HTR-8/SVneo (cell line): Measurements from ENCODE around the gene CDCP2.
A peak's percentile ranks its signal among the peaks of the same experiment; 100 is the strongest.
"Not testable (repeated sequence)": the region's sequence is repeated elsewhere in the genome, so short reads cannot be mapped to it uniquely, and the experiment has no call there.

Experiments
- DNase-seq: peaks from one replicate; pipeline ENCODE4 v3.0.0; 2011; ENCODE audit warnings: low spot score, mixed read lengths; ENCODE audit not compliant: insufficient read length
- FAIRE-seq: peaks from 2 replicates; lab custom pipeline; 2011; peaks lifted over from hg19 to GRCh38; lab: Jason Lieb, UNC

Gene CDCP2

GRCh38 chr1:54120698-54121481 is 31.9 kb downstream of the CDCP2 start:
- FAIRE-seq (no peak), DNase-seq (no peak)

GRCh38 chr1:54120018-54120697 is 32.6 kb downstream of the CDCP2 start:
- FAIRE-seq (peak; percentile 99), DNase-seq (no peak)

- no peak for FAIRE-seq
Measured at GRCh38 chr1:54118704-54119103, 34.1 kb downstream of the CDCP2 start.

GRCh38 chr1:54117815-54118563 is 34.8 kb downstream of the CDCP2 start:
- DNase-seq: no peak
- no peak for FAIRE-seq

More at GRCh38 chr1:54118704-54119103, 34.1 kb downstream of the CDCP2 start:
- peak; percentile 40 for DNase-seq

GRCh38 chr1:54115520-54115919 is 37.3 kb downstream of the CDCP2 start:
- DNase-seq (no peak), FAIRE-seq (no peak)

GRCh38 chr1:54114955-54115354 is 37.8 kb downstream of the CDCP2 start:
- DNase-seq: no peak
- no peak for FAIRE-seq

- no peak for DNase-seq
- no peak for FAIRE-seq
Measured at GRCh38 chr1:54114001-54114400, 38.8 kb downstream of the CDCP2 start.

GRCh38 chr1:54112705-54113368 is 40.0 kb downstream of the CDCP2 start:
- no peak for DNase-seq
- no peak for FAIRE-seq

GRCh38 chr1:54112027-54112426 is 40.8 kb downstream of the CDCP2 start:
- DNase-seq: no peak
- FAIRE-seq: no peak

- FAIRE-seq (no peak), DNase-seq (no peak)
Measured at GRCh38 chr1:54111624-54112023, 41.2 kb downstream of the CDCP2 start.

- no peak for FAIRE-seq
- no peak for DNase-seq
Measured at GRCh38 chr1:54110996-54111395, 41.8 kb downstream of the CDCP2 start.

GRCh38 chr1:54109129-54110090 is 43.4 kb downstream of the CDCP2 start:
- FAIRE-seq: no peak
- DNase-seq: no peak

- FAIRE-seq: no peak
Measured at GRCh38 chr1:54108156-54108555, 44.6 kb downstream of the CDCP2 start.

GRCh38 chr1:54107131-54107530 is 45.7 kb downstream of the CDCP2 start:
- no peak for FAIRE-seq

More at GRCh38 chr1:54108156-54108555, 44.6 kb downstream of the CDCP2 start:
- DNase-seq: no peak

GRCh38 chr1:54105736-54106269 is 47.0 kb downstream of the CDCP2 start:
- DNase-seq (no peak), FAIRE-seq (no peak)

More at GRCh38 chr1:54107131-54107530, 45.7 kb downstream of the CDCP2 start:
- DNase-seq: no peak

GRCh38 chr1:54105080-54105479 is 47.7 kb downstream of the CDCP2 start:
- no peak for DNase-seq
- FAIRE-seq: no peak

GRCh38 chr1:54104613-54105012 is 48.2 kb downstream of the CDCP2 start:
- not testable (repeated sequence) for DNase-seq, FAIRE-seq

- DNase-seq: no peak
- no peak for FAIRE-seq
Measured at GRCh38 chr1:54103414-54103813, 49.4 kb downstream of the CDCP2 start.

GRCh38 chr1:54100500-54100899 is 52.3 kb downstream of the CDCP2 start:
- DNase-seq (no peak), FAIRE-seq (no peak)
